ENCODE data around the gene PROZ.
A peak's percentile ranks its signal among the peaks of the same experiment; 100 is the strongest.

The PROZ gene

GRCh38 chr13:113142876-113143275 is 15.6 kb upstream of the PROZ start:
- no peak for DNase-seq

- DNase-seq: no peak
Measured at GRCh38 chr13:113143466-113144254, 14.8 kb upstream of the PROZ start.

GRCh38 chr13:113144255-113144629 is 14.2 kb upstream of the PROZ start:
- DNase-seq: no peak

- no peak for DNase-seq
Measured at GRCh38 chr13:113145496-113145895, 13.0 kb upstream of the PROZ start.

- no peak for DNase-seq
Measured at GRCh38 chr13:113145911-113146598, 12.4 kb upstream of the PROZ start.

- no peak for DNase-seq
Measured at GRCh38 chr13:113146750-113147149, 11.7 kb upstream of the PROZ start.

- DNase-seq: no peak
Measured at GRCh38 chr13:113147206-113147605, 11.2 kb upstream of the PROZ start.

GRCh38 chr13:113148407-113148806 is 10.0 kb upstream of the PROZ start:
- DNase-seq: no peak

- no peak for DNase-seq
Measured at GRCh38 chr13:113148940-113149503, 9.4 kb upstream of the PROZ start.

GRCh38 chr13:113149711-113150549 is 8.5 kb upstream of the PROZ start:
- DNase-seq: no peak

GRCh38 chr13:113150550-113151365 is 7.7 kb upstream of the PROZ start:
- DNase-seq: no peak

GRCh38 chr13:113151745-113152690 is 6.4 kb upstream of the PROZ start:
- peak; percentile 34 for DNase-seq

GRCh38 chr13:113152691-113152983 is 5.8 kb upstream of the PROZ start:
- no peak for DNase-seq

- peak; percentile 22 for DNase-seq
Measured at GRCh38 chr13:113152984-113153809, 5.3 kb upstream of the PROZ start.

GRCh38 chr13:113153810-113154748 is 4.4 kb upstream of the PROZ start:
- peak; percentile 76 for DNase-seq

- DNase-seq: peak; percentile 44
Measured at GRCh38 chr13:113155201-113155600, 3.2 kb upstream of the PROZ start.

- no peak for DNase-seq
Measured at GRCh38 chr13:113155982-113156655, 2.3 kb upstream of the PROZ start.

- no peak for DNase-seq
Measured at GRCh38 chr13:113157206-113157928, 1.1 kb upstream of the PROZ start.

All from hematopoietic multipotent progenitor cell treated with erythropoietin and hydrocortisone succinate and interleukin-3 and kit ligand, for 8 days (in vitro differentiated cells).